Stimulated activated CD4-positive, alpha-beta T cell treated with anti-CD3 and anti-CD28 coated beads, Interleukin-12 subunit alpha, Interleukin-12 subunit beta, amount 100 ng/mL, for 24 hours (primary cell): Measurements from ENCODE around the gene MYBPHL.

ENCODE experiments used
- DNase-seq, 2 experiments: peaks; one replicate each; pipeline ENCODE4 v3.0.0-alpha.2; 2020; ENCODE audit warnings: low read depth in 2 of 2

Gene MYBPHL

DNA sequence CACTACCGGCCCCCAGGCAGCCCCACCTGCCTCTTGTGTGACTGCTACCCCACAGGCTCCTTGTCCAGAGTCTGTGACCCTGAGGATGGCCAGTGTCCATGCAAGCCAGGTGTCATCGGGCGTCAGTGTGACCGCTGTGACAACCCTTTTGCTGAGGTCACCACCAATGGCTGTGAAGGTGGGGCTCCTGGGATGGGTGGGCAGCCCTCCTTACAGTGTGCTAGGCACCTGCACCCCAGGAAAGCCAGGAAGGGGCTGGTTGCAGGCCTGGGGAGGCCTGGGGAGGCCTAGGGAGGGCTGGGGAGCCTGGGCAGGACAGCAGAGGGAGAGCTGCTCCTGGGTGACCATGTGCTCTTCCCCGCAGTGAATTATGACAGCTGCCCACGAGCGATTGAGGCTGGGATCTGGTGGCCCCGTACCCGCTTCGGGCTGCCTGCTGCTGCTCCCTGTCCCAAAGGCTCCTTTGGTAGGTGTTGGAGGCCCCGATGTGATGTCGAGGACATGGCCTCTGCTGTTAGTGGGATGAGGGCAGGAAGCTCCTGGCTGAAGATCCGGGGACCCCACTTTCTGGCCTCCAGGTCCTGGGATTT is 41.0 kb downstream of the MYBPHL start:
- no peak for DNase-seq

- DNase-seq, result no peak
Measured at GRCh38 chr1:109265016-109265415, 41.8 kb downstream of the MYBPHL start.

DNA sequence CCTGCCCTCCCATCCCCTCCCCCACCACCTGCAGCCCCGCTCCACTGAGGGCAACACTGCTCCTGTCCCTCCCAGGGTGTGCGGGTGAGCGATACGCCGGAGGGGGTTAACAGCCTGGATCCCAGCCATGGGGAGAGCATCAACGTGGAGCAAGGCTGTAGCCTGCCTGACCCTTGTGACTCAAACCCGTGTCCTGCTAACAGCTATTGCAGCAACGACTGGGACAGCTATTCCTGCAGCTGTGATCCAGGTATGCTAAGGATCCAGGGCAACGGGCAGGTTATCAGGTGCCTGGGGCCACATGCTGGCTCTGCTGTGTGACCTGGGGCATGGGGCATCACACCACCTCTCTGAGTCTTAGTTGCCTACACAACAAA is 42.4 kb downstream of the MYBPHL start:
- DNase-seq, result no peak

- DNase-seq, result peak; percentile 55 to 79
Measured at GRCh38 chr1:109263597-109264378, 43.0 kb downstream of the MYBPHL start.

- no peak for DNase-seq
Measured at GRCh38 chr1:109263234-109263596, 43.6 kb downstream of the MYBPHL start.

DNA sequence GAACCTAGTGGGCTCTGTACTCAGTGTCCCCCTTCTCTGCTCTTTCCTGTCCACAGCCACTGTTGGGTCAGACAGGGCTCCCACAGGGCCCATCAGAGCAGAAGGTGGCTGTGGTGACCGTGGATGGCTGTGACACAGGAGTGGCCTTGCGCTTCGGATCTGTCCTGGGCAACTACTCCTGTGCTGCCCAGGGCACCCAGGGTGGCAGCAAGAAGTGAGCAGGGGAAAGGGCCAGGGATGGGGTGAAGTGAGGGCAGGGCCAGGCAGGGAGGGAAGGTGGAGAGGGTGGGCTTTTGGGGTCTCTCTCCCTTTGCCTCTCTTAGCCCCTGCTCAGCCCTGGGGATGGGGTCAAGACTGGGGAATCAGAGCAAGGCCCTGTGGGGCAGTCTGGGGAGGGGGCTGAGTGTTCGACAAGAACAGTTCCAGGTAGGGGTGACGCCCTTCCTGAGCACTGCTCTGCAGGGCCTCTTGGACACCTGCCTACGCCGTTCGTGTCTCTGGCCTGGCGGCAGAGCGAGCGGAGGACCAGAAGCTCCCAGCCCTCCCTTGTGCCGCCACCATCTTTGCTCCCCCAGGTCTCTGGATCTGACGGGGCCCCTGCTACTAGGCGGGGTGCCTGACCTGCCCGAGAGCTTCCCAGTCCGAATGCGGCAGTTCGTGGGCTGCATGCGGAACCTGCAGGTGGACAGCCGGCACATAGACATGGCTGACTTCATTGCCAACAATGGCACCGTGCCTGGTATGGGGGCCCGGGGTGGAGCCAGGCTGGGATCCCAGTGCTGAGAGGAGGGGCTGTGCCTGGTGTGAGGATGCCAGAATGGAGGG is 44.4 kb downstream of the MYBPHL start:
- DNase-seq, result no peak

- no peak for DNase-seq
Measured at GRCh38 chr1:109261578-109261977, 45.2 kb downstream of the MYBPHL start.

DNA sequence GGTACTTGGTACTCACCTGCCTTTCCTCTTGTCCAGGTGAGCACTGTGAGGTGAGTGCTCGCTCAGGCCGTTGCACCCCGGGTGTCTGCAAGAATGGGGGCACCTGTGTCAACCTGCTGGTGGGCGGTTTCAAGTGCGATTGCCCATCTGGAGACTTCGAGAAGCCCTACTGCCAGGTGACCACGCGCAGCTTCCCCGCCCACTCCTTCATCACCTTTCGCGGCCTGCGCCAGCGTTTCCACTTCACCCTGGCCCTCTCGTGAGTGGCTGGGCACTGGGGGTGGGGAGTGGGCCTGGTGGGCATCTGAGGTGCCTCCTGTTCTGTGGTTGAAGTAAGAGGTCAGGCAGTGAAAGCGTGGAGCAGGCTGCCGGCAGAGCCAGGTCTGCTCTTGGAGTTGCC is 45.8 kb downstream of the MYBPHL start:
- DNase-seq, result no peak

DNA sequence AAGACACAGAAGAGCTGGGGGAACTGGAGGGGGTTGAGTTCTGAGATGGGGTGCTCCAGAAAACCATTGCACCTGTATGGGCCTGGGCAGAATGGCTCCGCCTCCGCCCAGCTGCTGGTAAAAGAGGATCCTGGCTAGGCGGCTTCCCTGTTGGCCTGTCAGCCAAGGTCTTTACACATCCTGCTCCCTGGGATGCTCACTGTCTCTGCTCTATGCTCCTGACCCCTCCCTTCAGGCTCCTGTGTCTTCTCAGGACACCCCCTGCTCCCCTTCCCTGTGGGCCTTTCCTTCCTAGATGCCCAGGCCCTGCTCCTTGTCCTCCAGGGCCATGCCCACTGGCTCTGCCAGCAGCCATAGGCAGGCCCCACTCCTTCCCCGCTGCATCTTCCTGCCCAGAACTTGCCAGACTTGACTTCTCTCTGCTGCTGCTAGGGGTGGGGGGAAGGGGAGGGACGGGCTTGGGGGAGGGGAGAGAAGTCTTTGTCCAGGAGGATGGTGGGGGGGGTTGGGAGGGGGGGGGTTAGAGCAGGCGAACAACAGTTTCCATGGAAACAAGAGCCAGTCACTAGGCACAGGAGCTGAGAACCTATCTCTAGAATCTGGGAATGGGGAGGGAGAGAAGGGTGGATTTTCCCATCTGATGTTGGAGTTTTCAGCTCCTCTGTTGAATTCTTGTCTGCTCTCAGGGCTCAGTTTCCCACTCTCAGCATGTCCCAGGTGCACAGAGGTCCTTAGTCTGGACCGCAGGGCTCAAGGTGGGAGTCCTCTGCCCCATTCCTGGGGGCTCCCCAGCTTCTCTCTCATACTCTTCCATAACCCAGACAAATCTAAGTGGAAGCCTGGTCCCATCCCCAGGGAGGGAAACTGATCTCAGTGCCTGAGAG is 46.9 kb downstream of the MYBPHL start:
- no peak for DNase-seq

GRCh38 chr1:109258481-109259466 is 48.0 kb downstream of the MYBPHL start:
- no peak for DNase-seq

DNA sequence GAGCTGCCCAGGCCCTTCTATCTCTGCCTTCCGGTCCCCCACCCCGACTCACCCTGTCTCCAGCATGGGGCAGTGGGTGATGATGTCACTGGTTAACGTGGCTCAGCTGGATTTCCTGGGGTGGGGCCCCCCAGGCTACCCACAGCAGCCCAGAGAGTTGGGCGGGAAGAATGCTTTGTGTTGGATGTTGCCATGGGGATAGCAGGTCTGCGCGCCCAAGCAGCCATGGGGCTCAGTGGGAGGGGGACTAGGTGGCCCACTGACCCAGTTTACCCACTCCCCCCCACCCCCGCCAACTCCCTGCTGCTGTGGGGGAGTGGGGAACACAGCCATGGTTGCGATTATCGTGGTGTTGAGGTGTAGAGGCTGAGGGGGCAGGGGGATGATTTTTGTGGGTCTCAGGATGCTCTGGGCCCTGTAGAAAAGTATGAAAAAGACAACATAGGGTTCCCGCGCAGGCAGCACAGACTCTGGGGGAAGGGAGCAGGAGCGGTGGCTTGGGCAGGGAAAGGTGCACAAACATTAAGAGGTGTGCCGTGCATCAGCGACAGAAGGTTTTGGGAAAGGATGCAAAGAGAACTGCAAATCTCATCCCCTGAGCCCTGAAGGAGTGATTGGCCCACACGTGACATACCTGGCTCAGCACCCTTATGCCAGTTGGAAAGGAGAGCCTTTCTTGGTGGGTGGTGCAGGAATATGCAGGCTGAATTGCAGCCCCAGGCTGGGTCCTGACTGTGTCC is 49.0 kb downstream of the MYBPHL start:
- no peak for DNase-seq

DNA sequence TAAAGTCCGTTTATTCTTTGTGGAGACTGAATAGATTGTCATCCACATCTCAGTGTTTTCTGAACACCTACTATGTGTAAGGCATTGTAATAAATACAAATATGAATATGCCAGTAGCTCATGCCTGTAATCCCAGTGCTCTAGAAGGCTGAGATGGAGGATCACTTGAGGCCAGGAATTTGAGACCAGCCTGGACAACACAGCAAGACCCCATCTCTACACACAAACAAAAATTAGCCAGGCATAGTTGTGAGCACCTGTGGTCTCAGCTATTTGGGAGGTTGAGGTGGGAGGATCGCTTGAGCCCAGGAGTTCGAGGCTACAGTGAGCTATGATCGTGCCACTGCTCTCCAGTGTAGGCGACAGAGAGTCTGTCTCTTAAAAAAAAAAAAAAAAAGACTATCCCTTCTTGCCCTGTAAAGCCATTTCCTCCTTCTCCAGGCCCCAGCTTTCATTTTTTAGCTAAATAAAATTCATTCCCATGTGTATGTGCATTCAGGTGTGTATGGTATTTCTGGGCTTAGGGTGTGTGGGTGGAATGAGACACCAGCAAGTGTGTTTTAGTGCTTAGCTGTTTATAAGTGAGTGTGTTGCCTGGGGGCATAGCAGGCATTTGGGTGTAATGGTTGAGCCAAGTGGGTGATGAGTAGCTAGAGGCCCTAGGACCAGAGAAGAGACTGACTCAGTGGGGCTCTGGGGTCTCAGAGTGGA is 49.7 kb downstream of the MYBPHL start:
- DNase-seq, result no peak

DNA sequence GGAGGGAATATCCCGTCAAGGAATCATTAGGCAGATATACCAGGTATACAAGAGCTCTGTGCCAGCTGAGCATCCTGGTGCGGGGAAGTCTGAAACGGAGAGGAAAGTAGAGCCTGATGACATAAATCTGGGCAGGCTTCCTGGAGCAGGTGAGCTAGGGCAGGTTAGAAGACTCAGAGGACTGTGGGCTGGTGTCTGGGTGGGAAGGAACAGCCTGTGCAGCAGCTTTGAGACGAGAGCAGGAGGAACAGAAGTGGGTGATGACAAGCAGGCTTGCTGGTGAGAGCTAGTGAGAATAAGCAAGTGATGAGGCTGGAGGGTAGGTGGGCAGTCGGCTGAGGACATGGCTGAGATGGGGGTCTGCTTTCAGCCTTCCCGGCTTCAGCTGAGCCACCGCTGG is 50.7 kb downstream of the MYBPHL start:
- no peak for DNase-seq

GRCh38 chr1:109255678-109256077 is 51.1 kb downstream of the MYBPHL start:
- no peak for DNase-seq

DNA sequence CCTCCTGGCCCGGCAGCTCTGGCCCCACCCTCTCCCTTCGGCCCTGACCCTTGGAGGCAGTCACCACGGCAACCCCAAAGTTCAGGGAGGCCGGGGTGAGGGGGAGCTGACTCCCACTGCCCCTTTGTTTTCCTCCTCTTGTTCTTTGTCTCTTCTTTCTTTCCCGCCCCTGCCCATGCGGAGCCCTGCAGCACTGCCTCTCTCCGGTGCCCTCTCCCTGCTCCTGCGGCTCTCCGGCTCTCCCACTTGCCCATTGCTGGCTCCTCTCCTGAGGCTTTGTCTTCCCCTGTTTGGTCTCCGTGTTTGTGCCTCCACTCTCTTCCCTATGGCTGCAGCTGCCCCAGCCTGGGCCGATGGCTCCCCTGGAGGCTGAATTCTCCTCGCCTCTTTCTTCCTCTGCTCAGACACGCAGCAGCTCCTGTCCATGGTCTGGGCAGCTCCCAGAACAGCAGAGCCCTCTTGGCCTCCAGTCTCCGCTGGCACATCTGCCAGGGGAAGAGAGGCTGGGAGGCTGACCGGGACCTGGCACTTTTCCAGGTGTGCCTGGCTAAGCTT is 51.6 kb downstream of the MYBPHL start:
- DNase-seq, result no peak

GRCh38 chr1:109254621-109255096 is 52.2 kb downstream of the MYBPHL start:
- DNase-seq, result no peak

DNA sequence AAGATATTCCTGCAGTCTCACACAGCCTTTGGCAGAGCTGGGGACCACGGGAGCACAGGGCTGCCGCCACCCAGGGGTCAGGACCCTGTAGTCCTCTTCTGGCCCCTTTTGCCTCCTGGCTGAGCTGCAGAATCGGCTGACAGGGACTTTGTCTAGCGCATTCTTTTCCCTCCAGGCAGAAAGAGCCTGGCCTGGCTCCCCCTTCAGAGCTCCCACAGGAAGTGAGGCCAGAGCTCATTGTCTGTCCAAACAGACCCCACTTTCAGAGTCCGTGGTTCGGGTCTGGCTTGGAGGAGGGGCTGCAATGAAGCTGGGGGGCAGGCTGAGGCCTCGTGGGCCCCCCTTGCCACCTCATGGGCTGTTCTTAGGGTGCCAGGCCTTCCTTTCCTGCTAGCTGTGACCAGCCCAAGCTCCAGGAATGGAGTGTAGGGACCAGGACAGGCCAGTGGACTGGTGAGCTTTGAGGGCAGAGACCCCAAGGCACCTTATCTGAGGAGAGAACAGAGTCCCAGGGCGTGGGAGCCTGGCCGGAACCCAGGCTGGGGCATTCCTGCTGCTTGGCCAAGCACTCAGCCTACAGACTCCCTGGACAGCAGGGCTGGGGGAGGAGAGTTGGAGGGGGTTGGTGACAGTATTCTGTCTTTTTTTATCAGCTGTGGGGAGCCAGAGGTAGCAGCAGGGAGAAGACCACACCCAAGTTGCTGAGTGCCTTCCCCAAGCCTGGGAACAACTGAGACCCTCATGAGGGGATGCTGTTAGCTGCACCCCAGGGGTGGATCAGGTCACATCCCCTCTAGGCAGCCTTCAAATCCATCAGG is 52.8 kb downstream of the MYBPHL start:
- DNase-seq, result no peak
